ELR (cell line): ENCODE measurements around the gene GDF7.

Experiments
- DNase-seq: peaks from one replicate; pipeline ENCODE4 v3.0.0-alpha.2; 2015; ENCODE audit warnings: low read depth

Gene GDF7

DNA sequence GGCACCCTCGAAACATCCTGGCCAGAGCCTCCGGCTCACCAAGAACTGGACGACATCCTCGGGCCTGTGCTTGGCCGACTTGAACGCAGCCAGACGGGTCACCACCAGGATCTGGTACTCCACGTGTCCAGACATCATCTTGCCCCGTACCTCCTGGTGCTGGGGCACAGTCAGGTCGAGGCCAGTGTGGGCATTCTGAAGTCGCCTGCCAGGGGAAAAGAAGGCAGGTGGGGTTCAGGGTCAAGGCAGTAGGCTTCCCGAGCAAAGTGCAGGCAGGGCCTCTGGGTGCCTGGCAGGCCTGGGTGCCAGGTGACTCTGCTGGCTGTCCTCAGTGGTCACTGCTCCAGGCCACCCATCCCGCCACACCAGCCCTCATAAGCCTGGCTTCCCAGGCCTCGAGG lies 21.6 kb upstream of the GDF7 start:
- no peak for DNase-seq

DNA sequence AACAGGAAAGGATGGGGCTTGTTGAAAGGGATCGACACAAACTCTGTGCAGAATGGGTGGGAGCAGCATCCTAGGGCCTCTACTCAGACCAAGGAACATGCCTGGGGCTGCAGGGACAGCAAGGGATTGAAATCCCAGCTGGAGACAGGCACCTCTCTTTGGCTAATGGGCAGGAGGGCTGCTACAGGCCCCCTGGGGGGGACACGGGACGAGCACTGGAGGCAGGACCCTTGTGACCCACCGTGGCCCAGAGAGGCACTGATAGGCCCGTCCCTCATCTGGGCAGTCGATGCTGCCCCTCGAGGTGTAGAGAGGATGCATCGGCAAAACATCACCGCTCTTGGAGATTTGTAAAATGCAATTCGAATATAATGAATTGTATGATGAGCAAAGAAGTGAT lies 21.2 kb upstream of the GDF7 start:
- no peak for DNase-seq

DNA sequence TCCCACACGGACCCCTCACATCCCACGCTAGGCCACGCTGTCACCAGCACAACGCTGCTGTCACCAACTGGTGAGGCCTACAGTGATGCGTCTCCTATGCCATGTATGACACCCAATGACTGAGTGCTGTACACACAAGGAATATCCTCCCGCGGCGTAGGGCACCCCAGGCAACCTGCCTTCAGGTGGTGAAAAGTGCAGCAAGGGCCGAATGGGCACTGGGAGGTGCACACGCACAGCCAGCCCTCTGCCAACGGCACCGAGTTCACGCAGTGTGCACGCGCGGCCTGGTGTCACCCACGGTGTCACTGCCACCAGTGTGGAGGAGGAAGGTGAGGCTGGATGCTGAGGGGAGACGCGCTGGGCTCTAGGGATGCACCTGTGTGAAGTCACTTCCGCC lies 20.5 kb upstream of the GDF7 start:
- DNase-seq: no peak

DNA sequence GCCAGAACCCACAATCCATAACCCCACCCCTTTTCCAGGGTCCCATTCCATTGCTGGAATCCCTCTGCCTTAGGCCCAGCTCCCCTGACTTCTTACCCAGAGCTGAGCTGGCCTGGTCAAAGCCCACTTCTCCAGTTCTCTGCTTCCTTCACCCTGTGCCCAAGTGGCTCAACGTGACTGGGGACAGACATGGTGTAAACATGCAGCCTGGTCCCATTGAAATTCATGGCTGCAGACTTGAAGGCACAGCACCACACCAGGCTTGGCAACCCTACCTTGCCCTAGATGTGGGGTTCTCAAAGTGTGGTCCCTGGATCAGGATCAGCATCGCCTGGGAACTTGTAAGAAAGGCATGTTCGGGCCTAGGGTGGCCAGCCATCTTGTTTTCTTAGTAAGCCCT lies 19.7 kb upstream of the GDF7 start:
- DNase-seq: no peak

DNA sequence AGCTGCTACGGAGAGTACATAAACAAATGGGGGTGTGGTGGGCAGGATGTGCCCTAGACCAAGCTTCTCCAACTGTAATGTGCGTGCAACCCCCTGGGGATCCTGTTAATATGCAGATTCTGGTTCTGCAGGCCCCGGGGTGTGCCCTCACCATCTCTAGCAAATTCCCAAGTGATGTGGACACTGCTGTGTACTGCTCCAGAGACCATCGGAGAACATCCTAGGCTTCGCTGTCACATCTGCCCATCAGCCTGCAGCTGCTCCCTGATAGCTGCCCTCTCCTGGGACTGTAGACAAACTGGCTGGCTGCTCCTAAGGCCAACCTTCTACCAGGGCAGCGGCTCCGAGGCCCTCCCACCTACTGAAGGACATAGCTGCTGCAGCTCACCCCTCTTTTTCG lies 19.2 kb upstream of the GDF7 start:
- no peak for DNase-seq

DNA sequence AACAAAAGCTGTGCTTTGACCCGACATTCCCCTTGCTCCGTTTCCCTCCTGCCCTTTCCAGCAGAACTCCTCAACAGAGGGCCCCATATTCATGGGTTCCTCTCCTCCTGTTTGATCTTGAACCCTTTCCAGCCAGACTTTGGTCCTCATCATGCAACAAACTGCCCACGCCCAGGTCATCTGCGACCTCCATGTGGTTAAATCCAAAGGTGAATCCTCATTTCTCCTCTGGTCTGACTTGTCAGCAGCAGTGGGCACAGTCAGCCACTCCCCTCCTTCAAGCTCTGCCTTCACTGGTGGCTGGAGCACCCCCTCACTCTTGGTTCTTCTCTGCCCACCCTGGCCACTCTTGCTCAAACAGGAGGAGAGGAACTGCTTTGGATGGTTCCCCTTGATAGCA lies 18.7 kb upstream of the GDF7 start:
- no peak for DNase-seq

DNA sequence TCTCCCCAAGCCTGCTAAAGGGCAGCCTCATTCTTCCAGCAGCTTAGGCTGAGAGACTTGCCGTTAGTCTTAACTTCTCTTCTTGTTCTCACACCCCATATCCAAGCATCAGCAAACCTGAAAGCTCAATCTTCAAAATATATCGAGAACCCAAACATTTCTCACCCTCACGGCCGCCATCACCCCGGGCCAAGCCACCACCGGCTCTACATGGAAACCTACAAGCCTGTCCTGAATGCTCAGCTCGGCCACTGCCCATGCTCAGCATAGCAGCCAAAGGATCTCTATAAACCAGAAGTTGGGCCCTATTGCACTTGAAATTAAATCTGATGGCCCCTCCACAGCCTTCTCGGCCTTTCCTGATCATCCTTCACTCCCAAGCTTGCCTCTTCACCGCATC lies 18.1 kb upstream of the GDF7 start:
- no peak for DNase-seq

DNA sequence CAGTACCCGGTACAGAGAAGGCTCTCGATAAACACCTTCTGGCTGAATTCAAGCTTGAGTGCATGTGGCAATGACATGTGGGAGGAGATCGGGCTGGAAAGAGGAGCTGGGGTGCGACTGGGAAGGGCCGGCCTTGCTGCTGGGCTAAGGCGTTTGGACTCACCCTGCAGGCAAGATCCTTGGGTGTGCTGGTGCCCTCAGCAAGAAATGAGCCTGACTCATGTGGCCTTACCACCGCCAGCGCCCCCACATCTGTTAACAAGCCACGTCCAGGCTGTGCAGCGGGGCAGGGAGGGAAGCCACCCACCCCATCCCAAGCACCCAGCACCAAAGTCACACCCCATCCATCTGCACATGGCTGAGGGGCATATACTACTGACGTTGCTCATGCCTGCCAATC lies 17.4 kb upstream of the GDF7 start:
- DNase-seq: no peak

DNA sequence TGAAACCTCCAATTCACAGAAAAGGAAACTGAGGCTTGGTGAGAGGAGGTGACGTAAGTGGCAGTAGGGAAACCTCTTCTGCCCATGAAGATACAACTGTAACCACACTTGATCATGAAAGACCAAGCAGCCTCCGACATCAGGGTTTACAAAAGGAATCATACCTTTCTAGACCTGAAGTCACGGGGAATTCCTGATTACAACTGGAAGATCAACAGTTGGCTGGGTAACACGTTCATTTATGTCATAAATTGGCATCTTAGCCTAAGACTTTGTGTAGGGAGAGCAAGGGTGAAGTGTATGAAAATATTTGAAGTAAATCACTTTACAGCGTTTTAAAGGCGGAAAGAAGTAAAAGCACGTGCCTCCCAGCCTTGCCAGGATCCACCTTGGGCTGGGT lies 17.0 kb upstream of the GDF7 start:
- no peak for DNase-seq

DNA sequence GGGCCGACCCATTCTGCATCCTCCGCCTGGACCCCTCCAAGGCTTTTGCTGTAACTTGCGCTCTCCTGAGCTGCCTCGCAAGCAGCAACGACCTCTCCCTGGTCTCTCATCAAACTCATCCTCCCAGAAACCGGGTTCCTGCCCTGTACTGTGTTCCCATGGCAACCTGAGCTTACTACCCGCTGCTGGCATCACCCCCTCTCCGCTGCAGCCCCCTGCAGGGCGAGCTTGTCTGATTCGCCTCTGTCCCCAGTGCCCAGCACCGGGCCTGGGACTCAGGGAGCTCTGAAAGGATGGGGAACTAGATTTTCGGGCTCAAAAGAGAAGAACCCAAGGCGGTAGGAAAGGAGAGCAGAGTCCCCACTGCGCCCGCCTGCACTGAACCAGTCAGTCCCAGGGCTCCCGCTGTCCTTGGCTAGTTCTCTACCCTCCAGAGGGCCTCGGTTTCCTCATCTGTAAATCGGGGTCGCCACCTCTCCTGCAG lies 16.5 kb upstream of the GDF7 start:
- peak; percentile 54 for DNase-seq

DNA sequence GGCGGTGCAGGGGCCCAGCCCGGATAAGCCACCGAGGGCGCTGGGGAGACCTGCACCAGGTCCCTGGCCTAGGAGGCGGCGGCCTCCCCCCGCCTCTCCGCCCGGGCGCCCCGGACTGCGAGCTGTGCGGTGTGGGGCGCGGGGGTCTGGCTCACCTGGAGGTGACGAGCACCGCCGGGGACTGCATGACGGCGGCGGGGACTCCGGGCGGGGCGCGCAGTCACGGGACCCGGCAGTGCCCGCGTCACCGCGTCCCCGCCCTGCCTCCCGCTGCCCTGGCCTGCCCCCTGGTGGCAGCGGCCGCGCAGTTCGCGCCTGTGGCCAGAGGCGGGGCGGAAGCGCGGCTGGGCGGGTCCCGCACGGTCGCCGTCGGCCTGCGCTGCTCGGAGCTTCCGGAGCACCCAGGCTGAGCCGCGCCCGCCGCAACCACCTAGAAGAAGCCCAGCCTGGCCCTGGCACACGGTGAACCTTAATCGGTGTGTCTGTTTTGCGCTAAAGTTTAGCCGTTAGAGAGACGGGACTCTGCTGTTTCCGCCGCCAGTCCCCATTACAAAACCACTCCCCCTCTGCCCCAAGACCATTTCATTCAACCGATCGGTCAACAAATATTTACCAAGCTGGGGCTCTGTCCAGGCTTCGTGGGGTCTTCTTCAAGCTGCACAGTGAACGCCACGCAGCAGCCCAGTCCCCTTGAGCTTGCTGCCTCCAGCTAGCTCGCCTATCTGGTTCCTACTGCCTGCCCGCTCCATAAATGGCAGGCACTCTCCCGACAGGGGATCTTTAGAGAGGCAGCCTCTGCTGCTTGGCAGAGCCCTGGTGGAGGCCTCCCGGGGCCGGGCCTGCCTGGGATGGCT lies 15.8 kb upstream of the GDF7 start, which contains the start of gene HS1BP3:
TSS of gene HS1BP3 (minus strand) at position 222 of the 854 bp plus-strand sequence. CDS start at position 187, 35 bp downstream.
- DNase-seq: peak; percentile 83

DNA sequence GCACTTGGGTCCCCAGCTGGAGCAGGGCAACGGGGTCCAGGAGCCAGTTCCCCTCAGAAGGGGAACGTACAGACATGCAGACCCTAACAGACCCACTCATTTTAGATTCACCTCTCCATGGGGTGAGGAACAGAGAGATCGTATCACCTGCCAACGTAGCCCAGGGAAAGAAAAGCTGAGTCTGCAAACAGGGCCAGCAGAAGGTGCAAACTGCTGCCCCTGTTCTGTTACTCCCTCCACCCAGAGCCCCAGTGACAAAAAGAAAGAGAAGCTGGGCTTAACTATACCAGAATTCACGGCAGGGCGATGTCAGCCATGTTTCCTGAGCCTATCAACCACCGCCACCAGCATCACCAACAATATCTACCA lies 15.2 kb upstream of the GDF7 start:
- DNase-seq: no peak

DNA sequence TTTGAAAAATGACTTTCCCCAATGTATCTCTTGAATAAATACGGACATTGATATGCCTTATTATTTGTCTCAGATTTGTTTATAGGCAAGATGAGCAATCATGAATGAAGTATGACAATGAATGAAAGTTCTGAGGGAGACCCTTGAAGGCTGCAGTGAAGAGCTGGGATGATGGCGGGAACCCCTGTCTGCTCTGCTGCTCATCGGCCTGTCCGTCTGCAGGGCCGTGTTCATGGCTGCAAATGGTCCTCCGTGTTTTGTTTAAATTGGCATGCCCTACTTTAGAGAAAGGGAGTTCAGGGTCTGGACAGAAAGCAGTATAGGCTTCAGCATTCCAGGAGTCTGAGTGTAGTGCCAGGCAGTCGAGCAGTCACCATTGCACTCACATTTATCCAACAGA lies 14.8 kb upstream of the GDF7 start:
- DNase-seq: no peak

DNA sequence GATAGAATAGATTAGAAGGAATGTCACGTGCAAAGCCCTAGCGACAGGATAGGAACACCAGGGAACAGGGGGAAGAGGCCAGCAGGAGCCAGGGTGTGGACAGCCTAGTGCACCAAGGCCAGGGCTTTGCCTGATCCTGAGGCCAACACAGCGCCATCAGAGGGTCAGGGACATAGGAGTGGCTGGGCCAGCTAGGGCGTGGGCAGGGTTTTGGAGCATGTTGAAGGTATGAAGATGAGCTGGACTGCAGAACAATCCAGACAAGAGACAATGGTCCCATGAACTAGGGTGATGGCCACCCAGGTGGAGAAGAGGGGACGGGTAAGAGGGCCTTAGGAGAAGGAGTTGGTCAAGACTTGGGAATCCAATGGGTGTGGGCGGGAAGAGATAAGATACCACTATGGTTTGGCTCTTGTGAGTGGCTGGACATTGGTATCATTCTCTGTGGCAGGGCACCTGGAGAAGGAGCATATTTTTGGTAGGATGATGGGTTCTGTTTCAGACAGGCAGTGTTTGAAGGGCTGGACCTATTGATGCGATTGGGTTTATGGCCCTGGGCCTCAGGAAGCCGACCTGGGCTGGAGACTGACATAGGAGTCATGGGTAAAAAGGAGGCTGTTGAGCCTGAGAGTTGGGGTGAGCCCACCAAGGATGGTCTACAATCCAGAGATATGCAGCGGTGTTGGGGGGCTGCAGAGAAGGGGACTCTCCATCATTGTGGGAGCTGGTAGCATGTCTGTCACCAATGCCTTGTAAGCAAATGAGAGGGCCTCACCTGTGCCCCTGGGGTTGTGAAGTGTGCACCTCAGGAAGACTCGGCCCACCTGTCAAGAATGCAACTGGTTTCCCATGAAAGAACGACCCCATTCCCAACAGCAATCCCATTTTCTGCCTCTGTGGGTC lies 14.0 kb upstream of the GDF7 start:
- DNase-seq: no peak

DNA sequence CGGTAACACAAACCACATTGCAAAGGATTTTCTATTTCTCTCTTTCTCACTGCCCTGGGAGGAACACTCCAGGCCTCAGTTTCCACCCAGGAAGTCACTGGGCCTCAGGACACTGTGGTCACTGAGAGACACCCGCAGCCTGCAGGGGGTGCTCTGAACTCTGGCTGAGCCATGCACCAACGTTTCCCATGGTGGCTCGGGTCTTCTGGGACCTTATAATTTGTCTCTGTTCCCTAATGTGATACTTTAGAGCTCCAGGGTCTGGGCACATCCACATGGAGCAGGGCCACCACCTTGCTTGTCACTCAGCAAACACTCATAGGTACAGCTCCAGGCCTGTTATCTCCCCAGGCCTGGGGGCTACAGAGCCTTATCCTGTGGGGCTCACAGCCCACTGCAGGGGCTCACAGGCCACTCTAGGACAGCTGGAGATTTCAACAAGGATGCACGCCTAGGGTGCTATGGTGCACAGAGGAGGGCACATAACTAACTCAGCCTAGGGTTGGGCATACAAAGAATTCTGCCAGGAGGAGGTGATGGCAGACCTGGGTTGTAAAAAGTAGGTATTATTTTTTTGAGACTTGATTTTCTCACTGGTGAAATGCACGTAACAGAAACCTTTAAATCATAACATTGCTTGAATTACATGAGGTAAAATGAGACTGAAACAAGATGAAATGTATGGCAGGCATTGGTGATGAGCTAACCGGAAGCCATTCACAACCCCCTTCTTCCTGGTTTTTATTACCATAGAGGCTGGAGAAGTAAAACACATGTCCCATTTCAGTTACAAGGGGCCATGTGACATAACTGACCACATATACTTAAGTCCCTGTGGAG lies 13.0 kb upstream of the GDF7 start:
- DNase-seq: no peak

DNA sequence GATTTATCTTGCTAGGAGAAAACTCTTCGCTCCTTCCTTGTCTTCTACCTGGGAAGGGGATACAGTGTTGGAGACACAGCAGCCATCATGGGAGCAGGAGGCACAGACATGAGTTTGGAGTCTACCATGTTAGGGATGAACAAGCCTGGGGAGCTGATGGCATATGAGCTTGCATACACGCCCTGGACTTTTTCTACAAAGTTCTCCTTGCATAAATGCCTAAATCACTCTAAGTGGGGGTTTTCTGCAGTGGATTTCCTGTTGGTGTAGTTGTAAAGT lies 12.5 kb upstream of the GDF7 start:
- no peak for DNase-seq

DNA sequence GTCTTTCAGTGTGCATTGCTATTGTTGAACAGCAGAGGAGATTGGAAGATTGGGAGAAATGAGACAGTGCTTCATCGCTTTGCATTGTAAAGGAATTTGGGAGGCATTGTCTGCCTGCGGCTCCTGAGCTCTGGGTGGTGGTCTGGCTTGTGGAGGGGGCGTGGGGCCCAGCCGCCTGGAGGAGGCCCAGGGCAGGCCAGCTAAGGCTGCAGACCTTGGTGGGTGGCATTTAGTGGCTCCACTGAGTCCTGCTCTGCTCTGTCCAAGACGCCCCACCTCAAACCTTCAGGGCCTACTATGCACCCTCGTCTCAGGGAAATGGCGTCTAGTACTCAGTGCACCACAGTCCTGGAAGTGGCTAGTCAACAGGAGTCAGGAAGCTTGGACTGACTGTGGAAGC lies 10.4 kb upstream of the GDF7 start:
- no peak for DNase-seq

DNA sequence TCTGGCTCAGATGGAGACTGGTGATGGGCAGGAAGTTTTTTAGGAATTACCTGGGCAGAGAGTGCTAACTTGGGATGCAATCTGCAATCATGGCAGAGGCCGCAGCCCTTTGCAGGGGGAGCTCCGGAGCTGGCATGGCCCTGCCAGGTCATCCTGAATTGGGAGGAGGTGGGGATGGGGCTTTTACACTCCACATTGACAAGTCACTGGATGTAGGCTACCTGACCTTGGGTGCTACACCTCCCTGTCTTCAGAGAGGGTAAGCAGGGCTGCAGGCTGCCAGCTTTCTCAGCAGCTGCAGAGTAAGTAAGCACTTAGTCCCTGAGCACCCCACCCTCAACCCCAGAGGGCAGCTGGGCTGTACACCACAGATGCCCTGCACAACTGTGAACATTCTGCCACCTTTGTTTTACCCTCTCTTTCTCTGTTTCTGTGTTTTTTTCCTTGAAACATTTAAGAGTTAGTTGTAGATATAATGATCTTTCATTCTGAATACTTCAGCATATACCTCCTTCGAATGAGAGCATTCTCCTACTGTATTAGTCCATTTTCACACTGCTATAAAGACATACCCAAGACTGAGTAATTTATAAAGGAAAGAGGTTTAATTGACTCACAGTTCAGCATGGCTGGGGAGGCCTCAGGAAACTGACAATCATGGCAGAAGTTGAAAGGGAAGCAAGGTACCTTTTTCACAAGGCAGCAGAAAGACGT lies 9.3 kb upstream of the GDF7 start:
- DNase-seq: no peak

DNA sequence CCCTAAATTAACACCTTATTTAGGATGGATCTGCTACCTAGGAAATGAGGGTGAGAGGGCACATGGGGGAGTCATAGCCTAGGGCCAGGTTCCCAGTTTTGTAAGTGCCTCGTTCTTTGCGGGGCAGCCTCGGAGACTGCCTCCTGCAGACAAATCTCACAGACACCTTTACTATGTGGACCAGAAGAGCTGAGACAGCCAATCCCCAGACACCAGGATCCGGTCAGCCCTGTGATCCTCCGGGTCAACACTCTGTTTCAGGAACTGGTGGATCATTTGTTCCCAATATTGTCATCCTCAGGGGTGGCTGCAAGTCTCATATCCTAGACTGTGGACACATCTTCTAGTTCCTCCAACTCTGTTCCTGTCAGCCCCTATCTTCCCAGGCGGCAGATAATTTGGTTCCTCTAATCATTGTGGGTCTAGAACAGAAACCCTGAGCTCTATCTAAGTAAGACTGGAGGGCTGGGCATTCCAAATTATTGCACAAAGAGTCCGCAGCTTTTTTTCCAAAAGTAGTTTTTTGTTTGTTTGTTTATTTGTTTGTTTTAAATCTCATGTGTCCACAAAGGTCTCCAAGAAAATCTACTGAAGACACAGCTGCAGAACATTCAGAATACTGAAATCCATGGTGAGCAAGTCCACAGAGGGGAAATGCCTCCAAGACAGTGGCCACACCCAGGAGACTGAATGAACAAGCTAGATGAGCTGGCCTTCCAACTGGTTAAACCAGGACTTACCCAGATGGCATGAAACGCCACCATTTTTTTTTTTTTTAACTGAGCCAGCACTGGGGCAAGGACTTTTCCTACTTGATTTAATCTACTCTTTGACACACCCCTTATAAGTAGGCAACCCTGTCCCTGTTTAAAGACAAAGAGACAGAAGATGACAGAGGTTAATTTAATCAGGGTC lies 6.2 kb upstream of the GDF7 start:
- peak; percentile 57 for DNase-seq

DNA sequence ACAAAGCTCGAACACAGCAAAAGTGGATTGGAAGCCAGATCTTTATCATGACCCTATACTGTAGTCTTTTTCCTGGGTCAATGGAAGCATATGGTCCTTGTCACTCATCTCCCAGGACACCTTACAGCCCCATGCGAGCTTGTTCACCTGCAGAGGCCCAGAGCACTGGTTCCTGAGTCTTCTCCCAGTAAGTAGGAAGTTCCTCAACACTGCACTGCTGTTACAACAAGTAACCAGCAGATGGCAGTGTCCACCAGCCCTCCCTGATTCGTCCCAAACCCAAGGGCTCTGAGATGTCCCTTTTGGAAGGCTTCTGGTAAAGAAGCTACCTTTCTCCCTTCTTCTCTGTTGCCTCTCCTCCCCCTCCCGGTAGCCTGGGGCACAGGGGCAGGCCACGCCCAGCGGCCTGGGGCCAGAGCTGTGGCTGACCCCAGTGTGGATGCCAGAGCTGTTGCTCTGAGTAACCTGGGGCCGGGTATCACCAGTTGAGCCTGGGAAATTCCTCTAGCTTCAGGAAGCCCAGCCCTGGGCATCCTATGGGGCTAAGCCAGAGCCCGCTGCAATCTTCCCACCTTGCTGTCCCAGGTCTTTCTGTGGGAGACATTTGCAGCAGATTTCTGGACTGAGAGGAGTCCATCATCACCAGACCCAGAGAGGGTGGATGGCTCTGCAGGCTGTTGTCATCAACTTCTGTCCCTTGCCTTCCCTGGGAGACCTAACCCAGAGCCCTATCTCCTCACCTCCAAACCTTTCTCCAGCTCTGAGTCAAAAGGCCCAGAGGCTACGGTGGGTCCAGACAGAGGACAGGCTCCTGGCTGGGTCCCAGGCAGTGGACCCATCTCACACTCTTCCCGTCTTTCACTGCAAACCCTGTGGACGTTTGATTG lies 5.3 kb upstream of the GDF7 start:
- peak; percentile 72 for DNase-seq
